ENCODE results near the gene DST.

Gene DST

DNA sequence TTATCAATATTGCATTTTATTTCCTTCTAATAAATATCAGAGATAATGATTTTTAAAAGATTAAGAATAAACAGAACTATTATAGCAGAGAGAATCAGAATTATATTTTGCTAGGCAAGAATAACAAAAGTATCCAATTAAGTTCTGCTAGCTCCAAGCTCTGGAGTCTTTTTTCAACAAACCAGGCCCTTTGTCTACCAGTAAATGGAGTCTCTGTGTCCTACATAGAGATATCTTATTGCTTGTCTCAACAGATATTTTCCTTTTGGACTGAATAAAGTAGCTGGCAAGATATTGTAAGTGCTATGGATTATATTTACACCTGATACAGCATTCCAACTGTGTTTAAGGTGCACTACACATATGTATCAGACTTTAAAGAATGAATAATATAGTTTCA lies 107.1 kb downstream of the DST start:
- DNase-seq (ENCODE audit: low read depth): no peak

DNA sequence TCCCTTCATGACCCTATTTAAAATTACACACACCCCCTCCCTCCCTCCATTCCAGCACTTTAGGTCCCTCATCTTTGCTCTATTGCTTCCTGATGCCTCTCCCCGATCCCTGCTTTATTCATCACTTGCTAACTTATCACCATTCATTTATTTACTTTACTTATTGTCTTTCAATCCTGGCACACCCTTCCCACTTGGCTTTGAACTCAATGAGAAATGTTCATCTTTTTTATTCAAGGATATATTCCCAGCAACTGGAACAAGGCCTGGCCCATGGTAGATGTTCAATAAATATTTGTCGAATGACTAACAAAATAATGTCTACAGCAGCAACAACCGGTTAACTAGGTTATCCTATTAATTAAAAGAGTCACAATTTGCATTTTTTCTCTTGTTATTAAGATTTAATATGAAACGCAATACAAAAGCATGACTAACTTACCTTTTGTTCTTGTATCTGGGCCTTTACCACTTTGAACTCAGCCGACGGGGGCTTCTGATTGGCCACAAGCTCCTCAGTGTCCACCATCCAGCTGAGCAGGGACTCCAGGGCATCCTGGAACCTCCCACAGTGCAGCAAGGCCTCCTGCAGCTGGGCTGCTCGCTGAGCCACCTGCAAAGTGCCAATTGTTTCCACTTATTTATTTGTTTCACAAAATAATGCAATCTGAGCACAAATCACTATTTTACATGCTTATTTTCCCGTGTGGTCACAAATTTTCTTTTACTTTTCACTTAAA lies 107.8 kb downstream of the DST start:
- no peak for DNase-seq (ENCODE audit: low read depth)

DNA sequence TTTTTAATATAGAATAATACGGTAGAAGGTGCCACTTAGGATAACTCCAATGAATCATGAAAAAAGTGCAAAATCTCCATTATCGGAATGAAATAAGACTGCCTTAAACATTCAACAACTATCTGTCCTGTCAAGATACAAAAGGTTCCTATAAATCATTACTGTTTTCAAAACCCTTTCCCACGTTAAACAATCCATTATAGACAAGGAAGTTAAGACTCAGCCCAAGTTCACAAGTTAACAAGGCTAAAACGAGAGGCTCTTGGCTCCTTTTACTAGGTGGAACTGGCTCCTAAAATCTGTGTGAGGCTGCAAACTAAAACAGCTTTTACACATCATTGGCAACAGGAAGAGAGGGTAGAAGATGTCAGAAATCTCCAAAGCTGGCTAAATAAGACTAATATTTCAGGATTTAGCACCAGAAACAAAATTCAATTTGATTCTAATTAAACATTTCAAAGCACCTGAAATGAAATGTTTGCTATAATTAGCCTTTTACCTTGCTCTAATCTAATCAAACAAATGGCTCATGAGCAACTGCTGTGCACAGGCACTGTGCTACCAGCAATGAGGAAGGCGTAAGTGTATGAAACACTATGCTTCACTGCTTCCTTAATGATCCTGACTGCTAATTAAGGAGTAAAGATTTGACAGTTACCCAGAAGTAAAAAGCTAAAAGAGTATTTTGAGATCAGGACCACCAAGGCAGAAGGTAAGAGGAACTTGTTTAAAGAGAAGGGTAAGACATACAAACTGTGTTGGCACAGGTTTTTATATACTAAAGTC lies 109.7 kb downstream of the DST start:
- no peak for DNase-seq (ENCODE audit: low read depth)

DNA sequence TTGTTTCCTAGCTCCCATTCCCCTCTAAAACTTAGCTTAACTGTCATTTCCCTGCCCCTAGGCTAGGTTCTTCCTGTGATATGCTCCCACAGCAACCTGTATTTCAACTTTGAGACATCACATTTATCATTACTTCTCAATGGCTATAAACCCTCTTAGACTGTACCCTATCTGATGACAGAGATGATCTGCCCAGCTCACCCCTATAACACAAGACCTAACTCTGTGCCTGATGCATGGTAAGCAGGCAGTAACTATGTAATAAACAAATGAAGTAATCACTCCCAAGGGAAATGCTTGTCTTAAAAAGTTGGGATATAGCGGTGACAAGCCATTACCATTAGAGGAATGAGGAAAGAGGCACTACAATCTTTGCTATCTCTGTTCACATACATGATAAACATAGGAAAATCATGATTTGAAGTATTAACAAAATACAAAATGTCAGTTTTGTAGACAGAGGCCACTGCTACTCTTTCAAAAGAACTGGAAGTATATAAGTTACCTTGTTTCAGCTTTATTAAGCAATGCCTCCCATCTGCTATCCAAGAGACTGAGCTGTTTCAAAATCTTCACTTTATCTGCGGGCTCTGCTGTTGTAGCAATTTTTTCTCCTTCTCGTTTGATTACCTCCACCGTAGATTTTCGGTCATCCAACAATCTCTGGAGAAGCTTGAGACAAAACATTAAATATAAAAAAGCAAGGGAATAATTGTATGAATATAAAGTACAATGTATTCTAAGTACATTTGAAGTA lies 110.7 kb downstream of the DST start:
- DNase-seq (ENCODE audit: low read depth): no peak

DNA sequence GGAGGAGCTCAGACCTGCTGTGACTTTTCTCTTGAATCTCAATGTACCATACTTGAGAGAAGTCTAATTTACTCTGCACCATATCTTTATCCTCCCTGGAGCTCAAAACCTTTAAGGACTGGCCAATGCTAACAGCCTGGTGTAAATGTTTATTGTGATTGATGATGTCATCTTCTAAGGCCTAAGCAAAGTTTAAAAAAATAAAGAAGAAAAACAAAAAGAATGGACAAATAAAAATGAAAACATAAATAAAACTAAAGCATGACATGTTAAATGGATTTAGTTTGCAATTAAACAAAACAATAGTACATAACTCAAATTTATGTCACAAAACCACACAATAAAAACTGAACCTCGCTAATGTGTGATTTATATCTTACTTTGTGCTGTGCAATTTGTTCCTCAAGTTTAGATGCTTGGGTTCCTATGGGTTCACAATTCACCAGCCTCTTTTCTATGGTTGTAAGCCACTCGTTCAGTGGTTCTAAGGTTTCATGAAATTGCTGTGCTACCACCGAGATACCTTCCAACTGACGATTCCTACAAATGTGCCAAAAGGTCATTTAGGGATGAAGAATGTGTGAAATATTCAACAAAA lies 113.0 kb downstream of the DST start:
- DNase-seq (ENCODE audit: low read depth): no peak

DNA sequence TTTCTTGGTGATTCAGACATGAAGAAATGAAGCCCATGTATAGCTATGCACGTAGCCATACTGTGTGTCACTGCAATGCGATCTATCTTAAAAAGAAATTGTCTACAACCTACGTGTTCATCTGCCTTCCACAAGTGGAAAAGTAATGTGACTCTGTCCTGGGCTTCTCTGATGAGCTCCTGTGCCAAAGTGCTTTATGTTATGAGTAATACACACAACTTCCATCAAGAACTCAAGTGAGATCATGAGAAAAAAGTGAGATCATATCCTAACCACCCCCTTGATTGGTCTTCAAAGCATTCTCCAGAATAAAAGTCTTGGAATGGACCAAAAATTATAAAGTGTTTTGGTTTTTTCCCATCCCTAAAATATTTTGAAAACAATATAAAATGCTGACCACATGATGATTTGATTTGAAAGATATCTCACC lies 114.3 kb downstream of the DST start:
- peak; percentile 86 for DNase-seq (ENCODE audit: low read depth)

DNA sequence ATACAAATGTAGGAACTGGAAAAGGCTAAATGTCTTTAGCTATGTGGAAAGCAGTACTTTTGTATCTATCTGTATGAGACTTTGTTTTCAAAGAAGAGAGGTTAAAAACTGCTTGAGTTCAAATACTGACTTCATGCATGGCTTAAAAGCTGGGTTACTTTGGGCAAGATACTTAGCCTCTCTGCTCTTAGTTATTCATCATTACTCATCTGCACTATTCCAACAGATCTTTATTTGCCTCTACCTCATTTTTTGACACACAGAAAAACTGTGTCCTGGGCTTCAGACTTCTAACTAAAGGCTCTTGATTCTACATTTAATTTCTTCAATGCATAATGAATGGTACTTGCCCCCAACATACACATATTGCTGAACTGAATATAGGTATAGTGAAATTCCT lies 114.8 kb downstream of the DST start:
- no peak for DNase-seq (ENCODE audit: low read depth)

DNA sequence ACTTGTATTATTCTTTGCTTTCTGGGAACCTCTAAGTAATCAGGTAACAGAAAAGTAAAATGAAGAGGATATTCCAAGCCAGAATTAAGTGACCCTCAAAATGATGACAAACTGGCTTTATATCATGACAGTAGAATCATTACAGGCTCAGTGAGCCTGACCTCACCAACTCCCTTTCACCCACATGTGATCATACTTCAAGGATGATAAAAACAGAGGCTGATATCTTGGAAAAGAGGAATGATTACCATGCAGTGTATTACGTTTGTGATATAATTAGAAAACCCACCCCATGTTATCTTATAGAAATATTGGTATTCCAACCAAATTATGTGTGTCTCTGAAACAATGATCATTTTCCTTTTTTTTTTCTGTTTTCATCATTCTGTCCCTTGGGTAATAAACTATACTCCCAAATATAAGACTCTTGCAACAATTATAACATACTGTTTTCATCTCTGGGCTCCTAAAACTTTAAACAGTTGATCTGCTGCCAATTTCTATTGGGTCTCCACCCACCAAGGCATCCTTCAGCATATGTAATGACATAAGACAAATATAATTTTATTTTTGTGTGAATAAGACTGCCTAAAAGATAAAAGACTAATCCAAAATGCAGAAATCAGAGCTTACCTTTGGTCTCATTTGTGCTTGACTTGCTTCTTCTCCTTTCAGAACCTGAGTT lies 115.7 kb downstream of the DST start:
- no peak for DNase-seq (ENCODE audit: low read depth)

DNA sequence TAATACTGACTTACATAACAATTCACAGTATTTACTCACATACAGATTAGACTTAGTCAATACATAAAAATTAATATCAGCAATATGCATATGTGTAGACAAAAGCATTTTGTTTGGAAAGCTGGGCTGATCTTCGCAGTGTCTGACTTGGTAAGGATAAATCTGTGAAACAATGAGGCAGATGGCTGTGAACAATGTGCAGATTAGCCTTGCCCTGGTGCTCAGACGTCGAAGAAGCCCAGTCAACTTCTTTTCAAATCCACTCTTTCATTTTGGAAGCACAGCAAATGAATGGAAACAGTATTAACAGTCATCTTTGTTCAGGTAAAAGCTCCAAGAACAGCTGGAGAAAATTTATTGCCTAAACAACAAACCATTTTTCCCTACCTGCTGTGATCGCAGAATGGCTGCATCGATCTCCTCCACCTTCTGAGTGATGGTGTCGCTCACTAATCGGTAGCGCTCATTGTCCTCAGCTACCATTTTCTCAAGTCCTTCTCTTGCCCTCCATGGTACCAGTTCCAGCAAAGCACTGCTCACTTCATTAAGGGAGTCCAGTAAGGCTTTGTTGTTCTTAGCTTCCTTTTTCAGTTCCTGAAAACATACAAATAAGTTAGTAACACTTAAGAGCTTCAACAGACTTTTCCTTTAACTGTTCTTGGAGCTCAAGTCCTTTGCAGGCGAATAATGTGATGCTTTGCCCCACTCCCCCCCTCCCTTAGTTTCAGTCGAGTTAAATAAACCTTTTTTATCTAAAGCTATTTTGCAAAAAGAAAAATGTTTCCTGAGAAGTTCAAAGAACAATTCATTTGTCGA lies 116.5 kb downstream of the DST start:
- no peak for DNase-seq (ENCODE audit: low read depth)

DNA sequence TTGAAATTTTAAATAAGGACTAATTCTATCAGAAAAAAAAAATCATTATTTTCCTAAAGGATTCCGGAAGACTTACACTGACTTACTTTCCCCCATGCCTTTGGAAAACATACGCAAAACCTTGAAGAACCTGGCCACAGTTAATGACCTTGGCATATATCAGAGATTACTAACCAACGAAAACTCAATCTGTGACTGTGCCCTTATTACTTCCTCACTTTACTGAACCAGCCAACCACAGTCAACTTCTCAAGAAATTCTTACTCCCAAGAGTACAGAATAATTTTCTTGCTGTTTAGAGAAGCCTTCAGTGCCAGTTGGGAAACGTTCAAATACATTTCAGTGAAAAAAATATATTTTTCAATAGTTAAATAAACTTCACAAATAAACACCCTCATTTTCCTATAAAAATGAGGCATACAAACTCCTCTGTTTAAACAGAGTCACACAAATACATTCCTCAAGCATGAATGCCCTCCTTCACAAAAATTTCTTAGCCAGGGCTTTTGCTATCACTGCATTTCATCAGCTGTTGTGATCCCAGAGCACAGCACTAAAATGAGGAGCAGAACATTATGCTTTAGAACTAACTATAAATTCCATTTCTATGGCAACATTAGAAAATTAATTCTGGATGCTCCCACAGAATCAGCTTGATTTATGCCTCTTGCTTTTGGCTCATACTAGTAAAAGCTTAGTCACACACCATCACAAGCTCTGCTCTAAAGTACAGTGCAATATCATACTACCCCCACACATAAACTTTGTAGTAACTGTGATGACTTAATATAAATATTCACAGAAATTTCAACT lies 117.6 kb downstream of the DST start:
- peak; percentile 95 for DNase-seq (ENCODE audit: low read depth)

DNA sequence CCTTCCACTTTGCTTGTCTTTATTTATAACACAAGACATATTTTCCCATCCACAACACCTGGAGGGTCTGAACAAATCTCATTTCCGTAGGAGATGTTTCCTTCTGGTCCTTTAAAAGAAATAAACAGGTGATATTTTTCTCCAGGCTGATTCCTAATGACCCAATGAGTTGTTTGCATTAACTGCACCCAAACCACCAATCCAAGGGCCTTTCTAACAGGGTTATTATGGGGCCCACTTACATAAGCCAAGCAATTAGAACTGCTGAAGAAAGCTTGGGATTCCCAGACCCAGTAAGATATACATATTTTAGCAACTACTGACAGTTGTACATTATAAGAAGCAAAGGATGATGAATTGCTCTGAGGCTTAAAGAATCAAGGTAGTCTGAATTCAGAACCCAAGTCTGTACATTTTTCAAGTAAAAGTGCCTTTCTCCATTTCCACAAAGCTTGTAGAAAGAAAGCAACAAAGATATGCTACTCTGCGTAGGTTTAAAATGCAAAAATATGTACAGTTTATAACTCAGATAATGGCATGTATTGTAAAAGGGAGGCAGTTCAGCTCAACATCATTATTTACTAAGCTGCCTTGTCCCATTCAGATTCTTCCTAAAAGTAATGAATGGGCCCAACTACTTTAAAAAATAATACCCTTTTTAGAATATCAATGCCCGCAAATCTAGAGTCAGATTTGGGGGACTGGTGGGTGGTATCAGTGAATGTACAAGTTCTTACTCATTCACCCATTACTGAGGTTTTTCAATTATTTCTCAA lies 120.0 kb downstream of the DST start:
- DNase-seq (ENCODE audit: low read depth): no peak

DNA sequence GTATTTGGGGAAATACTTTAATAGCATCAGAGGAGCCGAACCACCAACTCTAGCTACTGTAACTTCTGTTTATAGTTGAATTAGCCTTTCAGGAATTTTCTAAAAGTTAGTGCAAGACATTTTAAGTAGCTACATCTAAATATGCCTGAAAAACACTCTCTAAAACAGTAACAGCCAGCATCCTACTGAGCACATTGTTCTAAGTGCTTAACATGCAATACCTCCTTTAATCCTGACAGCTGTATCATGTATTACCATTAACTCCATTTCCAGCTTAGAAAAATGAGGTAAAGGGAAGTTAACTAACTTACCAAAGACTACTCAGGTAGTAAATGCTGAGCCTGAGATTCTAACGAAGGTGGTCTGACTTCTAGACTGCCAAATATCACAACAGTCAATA lies 120.7 kb downstream of the DST start:
- no peak for DNase-seq (ENCODE audit: low read depth)

DNA sequence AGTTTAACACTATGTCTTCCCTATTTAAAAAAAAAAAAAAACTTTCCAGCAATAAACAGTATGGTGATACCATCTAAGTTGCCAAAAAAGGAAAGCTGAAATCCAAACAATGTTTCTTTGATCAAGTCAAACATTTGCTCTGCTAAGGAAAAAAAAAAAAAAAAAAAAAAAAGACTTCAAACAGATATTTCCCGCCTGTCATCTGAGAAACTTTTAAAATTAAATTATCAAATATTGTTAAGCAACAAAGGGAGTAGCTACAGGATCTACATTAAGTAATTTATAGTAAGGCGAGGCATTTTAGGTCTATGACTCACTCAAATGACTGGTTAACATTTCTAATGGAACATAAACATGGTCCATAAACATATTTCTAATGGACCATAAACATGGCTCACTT lies 121.2 kb downstream of the DST start:
- no peak for DNase-seq (ENCODE audit: low read depth)

DNA sequence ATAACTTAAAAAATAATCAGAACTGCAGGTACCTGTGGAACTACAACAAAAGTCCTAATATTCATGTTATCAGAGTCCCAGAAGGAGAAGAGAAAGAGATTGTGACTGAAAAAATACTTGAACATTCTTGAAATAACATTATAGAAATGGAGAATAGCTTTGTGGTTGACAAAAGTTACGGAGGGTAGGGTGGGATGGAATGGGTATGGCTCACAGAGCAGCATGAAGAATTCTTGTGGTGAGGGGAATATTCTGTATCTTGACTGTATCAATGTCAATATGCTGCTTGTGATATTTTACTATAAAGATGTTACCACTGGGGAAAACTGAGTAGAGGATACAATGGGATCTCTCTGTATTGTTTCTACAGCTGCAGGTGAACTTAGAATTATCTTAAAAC lies 122.5 kb downstream of the DST start:
- no peak for DNase-seq (ENCODE audit: low read depth)

DNA sequence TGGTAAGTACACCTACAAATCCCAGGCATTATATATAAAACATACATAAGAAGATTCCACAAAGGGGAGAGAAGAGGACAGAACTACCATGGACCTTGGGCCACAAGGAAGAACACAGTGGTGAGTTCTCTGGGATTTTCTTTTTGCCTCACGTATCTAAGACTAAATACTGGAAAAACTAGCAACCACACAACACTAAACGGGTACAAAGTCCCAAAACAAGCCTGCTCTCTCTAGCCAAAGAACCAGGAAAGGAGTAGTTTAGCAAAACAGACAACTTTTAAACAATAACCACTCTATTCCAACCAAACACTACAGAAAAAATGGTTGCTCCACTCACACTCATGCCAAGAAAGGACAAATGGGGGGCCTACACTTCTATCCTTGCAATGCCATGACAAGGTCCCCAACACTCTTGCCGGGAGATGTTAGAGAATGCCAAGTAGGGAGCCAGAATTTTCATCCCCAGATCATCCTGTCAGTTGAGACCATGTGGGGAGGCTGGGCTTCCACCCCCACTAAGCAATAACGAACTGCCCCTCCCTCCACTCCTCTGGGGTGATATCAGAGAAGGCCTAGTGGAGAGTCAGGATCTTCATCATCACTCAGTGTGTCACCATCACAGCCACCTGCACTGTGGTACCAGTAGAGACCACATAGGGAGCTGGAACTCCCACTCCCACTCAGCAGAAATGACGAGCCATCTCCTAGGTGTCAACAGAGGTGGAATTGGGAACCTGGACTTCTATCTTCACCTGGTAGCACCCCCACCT lies 123.5 kb downstream of the DST start:
- DNase-seq (ENCODE audit: low read depth): no peak

DNA sequence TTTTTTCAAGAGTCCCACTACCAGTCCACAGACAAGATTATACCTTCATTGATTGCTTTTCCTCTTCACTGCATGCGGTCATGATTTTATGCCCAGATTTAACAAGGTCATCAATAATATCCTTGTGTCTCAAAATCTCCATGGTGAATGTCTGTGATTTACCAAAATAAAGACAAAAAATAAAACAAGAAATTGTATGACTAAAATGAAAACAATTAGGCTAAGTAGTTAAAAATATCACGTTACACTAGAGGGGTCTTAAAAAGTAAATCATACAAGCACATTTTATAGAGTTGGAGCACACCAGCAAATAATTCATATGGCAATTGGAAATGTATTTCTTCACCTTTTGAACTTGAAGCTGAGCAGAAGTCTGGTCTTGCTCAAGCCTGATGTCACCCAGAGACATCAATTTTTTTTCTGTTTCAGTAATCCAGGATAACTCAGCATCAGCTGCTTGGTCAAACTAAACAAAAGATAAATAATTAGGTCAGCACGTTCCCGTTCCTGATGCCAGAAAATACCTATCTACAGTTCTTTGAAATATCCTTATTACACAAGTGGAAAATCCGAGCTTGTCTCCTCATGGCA lies 125.4 kb downstream of the DST start:
- peak; percentile 57 for DNase-seq (ENCODE audit: low read depth)

DNA sequence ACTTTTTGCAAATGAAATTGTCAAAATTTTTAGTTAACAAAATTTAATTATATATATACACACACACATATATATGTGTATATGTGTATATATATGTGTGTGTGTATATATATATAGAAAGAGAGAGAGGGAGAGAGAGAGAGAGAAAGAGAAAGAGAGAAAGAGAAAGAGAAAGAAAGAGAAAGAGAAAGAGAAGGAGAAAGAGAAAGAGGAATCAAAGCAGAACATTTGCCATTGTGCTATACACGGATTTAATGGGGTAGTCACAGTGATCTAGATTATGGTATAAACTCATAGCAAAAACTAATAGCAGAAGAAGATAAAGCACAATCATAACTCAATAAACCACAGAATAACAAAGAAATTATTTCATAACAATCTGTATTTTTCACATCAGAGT lies 126.7 kb downstream of the DST start:
- no peak for DNase-seq (ENCODE audit: low read depth)
